ENCODE data around the gene ITGAE.
"Not testable (repeated sequence)": the region's sequence is repeated elsewhere in the genome, so short reads cannot be mapped to it uniquely, and the experiment has no call there.

ITGAE gene

GRCh38 chr17:3796110-3796821 is 4.7 kb downstream of the ITGAE start:
- no peak for DNase-seq
- no peaks in the 10 kb centered on the region for H3K9me2 ChIP-seq (replicated peaks; ENCODE audit: insufficient read depth, low read length)
- no peaks in the 10 kb centered on the region for H3K79me2 ChIP-seq (ENCODE audit: low read length)
- H3K4me3 ChIP-seq (ENCODE audit: low read length), result no peak overlapping the region
- H3K4me2 ChIP-seq (ENCODE audit: low read depth, low read length), result no peak overlapping the region
- no peaks in the 10 kb centered on the region for H3K36me3 ChIP-seq (replicated peaks; ENCODE audit: insufficient read depth, low read length)
- no peaks in the 10 kb centered on the region for H3K27me3 ChIP-seq (replicated peaks; ENCODE audit: insufficient read depth, low read length)
- H2AFZ ChIP-seq (ENCODE audit: low read length), result no peak overlapping the region
- H3F3A ChIP-seq (ENCODE audit: insufficient read depth, low read length), result no peaks in the 10 kb centered on the region
- no peaks in the 10 kb centered on the region for H3K9me3 ChIP-seq (replicated peaks; ENCODE audit: insufficient read depth, low read length)
- TF ChIP-seq EZH2 (optimal IDR thresholded peaks at IDR 0.05; ENCODE audit: low read depth, low read length) (no peak), EZH2phosphoT487 (IDR thresholded peaks at IDR 0.05; ENCODE audit: low read length) (no peak)
- TF ChIP-seq, protein P1, sequence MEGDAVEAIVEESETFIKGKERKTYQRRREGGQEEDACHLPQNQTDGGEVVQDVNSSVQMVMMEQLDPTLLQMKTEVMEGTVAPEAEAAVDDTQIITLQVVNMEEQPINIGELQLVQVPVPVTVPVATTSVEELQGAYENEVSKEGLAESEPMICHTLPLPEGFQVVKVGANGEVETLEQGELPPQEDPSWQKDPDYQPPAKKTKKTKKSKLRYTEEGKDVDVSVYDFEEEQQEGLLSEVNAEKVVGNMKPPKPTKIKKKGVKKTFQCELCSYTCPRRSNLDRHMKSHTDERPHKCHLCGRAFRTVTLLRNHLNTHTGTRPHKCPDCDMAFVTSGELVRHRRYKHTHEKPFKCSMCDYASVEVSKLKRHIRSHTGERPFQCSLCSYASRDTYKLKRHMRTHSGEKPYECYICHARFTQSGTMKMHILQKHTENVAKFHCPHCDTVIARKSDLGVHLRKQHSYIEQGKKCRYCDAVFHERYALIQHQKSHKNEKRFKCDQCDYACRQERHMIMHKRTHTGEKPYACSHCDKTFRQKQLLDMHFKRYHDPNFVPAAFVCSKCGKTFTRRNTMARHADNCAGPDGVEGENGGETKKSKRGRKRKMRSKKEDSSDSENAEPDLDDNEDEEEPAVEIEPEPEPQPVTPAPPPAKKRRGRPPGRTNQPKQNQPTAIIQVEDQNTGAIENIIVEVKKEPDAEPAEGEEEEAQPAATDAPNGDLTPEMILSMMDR (IDR thresholded peaks at IDR 0.05; ENCODE audit: low read length), result no peak
- no peaks in the 10 kb centered on the region for H3K4me1 ChIP-seq (ENCODE audit: low read length)
- H3K9ac ChIP-seq (ENCODE audit: low read length), result no peak overlapping the region
- H4K20me1 ChIP-seq (ENCODE audit: insufficient read depth, low read length), result no peaks in the 10 kb centered on the region
- no peak overlapping the region for H3K27ac ChIP-seq (ENCODE audit: low read length)

- no peak overlapping the region for H2AFZ ChIP-seq (ENCODE audit: low read length)
- no peak for DNase-seq
- H3K79me2 ChIP-seq (ENCODE audit: low read length), result no peaks in the 10 kb centered on the region
- H3K9ac ChIP-seq (ENCODE audit: low read length), result no peak overlapping the region
- no peaks in the 10 kb centered on the region for H3K27me3 ChIP-seq (replicated peaks; ENCODE audit: insufficient read depth, low read length)
- no peak overlapping the region for H3K27ac ChIP-seq (ENCODE audit: low read length)
- no peaks in the 10 kb centered on the region for H3K9me3 ChIP-seq (replicated peaks; ENCODE audit: insufficient read depth, low read length)
- no peak overlapping the region for H3K4me2 ChIP-seq (ENCODE audit: low read depth, low read length)
- H3K4me3 ChIP-seq (ENCODE audit: low read length), result no peak overlapping the region
- no peaks in the 10 kb centered on the region for H3K4me1 ChIP-seq (ENCODE audit: low read length)
- no peaks in the 10 kb centered on the region for H4K20me1 ChIP-seq (ENCODE audit: insufficient read depth, low read length)
- H3K36me3 ChIP-seq (replicated peaks; ENCODE audit: insufficient read depth, low read length), result no peaks in the 10 kb centered on the region
- H3F3A ChIP-seq (ENCODE audit: insufficient read depth, low read length), result no peaks in the 10 kb centered on the region
- no peaks in the 10 kb centered on the region for H3K9me2 ChIP-seq (replicated peaks; ENCODE audit: insufficient read depth, low read length)
- TF ChIP-seq EZH2phosphoT487 (IDR thresholded peaks at IDR 0.05; ENCODE audit: low read length), result no peak
Measured at GRCh38 chr17:3795390-3796102, 5.4 kb downstream of the ITGAE start.

DNA sequence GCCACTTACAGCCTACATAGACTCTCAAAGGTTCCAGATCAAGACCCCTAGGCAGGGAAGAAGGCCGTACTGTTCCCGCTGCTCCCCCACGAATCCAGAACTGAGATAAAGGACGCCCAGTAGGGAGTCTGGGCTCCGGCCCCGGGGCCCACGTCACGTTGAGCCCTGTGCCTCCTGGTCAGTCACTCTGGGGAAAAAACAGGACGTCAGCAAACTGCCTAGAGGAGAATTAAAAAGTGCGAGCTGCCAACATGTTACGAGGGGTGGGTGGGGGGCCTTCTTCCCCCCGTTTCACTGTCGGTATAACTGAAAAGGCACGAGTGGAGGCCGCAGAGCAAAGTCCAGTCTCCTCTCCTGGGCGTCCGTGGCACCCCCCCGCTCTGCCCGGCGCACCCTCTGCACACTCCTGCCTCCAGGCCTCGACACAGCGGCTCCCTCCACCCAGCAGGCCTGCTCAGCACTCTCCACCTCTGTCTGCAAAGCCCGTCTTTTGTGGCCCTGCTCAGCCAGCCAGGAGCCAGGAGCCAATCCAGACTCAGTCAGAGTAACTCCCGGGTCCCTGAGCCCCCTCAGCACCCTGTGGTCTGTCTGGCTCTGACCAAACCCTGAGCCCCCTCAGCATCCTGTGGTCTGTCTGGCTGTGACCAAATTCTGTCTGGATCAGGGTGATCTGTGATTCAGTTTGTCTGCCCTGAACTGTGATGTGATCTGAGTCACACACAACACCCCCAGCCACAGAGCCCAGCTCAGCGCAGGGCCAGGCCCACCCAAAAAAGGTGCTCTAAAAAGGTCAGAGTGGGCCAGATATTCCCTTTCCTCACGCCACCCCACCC is 6.2 kb downstream of the ITGAE start:
- no peaks in the 10 kb centered on the region for H3K4me1 ChIP-seq (ENCODE audit: low read length)
- no peak for DNase-seq
- H3K4me2 ChIP-seq (ENCODE audit: low read depth, low read length), result no peak overlapping the region
- no peak for TF ChIP-seq EZH2 (optimal IDR thresholded peaks at IDR 0.05; ENCODE audit: low read depth, low read length)
- no peaks in the 10 kb centered on the region for H3K9me3 ChIP-seq (replicated peaks; ENCODE audit: insufficient read depth, low read length)
- H3K9ac ChIP-seq (ENCODE audit: low read length), result no peak overlapping the region
- no peak overlapping the region for H3K27ac ChIP-seq (ENCODE audit: low read length)
- no peaks in the 10 kb centered on the region for H3K27me3 ChIP-seq (replicated peaks; ENCODE audit: insufficient read depth, low read length)
- no peaks in the 10 kb centered on the region for H4K20me1 ChIP-seq (ENCODE audit: insufficient read depth, low read length)
- no peaks in the 10 kb centered on the region for H3K36me3 ChIP-seq (replicated peaks; ENCODE audit: insufficient read depth, low read length)
- H3K79me2 ChIP-seq (ENCODE audit: low read length), result no peaks in the 10 kb centered on the region
- no peak overlapping the region for H3K4me3 ChIP-seq (ENCODE audit: low read length)
- no peaks in the 10 kb centered on the region for H3K9me2 ChIP-seq (replicated peaks; ENCODE audit: insufficient read depth, low read length)
- no peaks in the 10 kb centered on the region for H3F3A ChIP-seq (ENCODE audit: insufficient read depth, low read length)
- H2AFZ ChIP-seq (ENCODE audit: low read length), result no peak overlapping the region

- not testable (repeated sequence) for H3K27ac ChIP-seq (ENCODE audit: low read length); H3K27me3 ChIP-seq (replicated peaks; ENCODE audit: insufficient read depth, low read length); H3K9ac ChIP-seq (ENCODE audit: low read length); H3K36me3 ChIP-seq (replicated peaks; ENCODE audit: insufficient read depth, low read length); DNase-seq; H3K79me2 ChIP-seq (ENCODE audit: low read length); H3K9me2 ChIP-seq (replicated peaks; ENCODE audit: insufficient read depth, low read length); H3K4me2 ChIP-seq (ENCODE audit: low read depth, low read length); H3K4me1 ChIP-seq (ENCODE audit: low read length); H3K9me3 ChIP-seq (replicated peaks; ENCODE audit: insufficient read depth, low read length); H4K20me1 ChIP-seq (ENCODE audit: insufficient read depth, low read length); H3K4me3 ChIP-seq (ENCODE audit: low read length); H2AFZ ChIP-seq (ENCODE audit: low read length); H3F3A ChIP-seq (ENCODE audit: insufficient read depth, low read length)
Measured at GRCh38 chr17:3794152-3794551, 6.8 kb downstream of the ITGAE start.

DNA sequence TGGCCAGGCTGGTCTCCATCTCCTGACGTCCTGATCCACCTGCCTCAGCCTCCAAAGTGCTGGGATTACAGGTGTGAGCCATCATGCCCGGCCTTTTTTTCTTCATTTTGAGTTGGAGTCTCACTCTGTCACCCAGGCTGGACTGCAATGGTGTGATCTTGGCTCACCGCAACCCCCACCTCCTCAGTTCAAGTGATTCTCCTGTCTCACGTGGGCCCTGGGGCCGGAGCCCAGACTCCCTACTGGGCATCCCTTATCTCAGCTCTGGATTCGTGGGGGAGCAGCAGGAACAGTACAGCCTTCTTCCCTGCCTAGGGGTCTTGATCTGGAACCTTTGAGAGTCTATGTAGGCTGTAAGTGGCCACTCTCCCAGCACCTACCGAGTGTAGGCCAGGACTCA is 7.7 kb downstream of the ITGAE start:
- H3K27ac ChIP-seq (ENCODE audit: low read length); H3K9me2 ChIP-seq (replicated peaks; ENCODE audit: insufficient read depth, low read length); DNase-seq; H4K20me1 ChIP-seq (ENCODE audit: insufficient read depth, low read length); H3K9ac ChIP-seq (ENCODE audit: low read length); H2AFZ ChIP-seq (ENCODE audit: low read length); H3K4me3 ChIP-seq (ENCODE audit: low read length); H3K4me1 ChIP-seq (ENCODE audit: low read length); H3K79me2 ChIP-seq (ENCODE audit: low read length); H3K36me3 ChIP-seq (replicated peaks; ENCODE audit: insufficient read depth, low read length); H3K9me3 ChIP-seq (replicated peaks; ENCODE audit: insufficient read depth, low read length); H3F3A ChIP-seq (ENCODE audit: insufficient read depth, low read length); H3K4me2 ChIP-seq (ENCODE audit: low read depth, low read length); H3K27me3 ChIP-seq (replicated peaks; ENCODE audit: insufficient read depth, low read length): not testable (repeated sequence)
